Thyroid gland (tissue), 4 donors: Measurements from ENCODE around the gene TYMS.

Experiments used
- POLR2A ChIP-seq, 2 donors: fragments of 450-650 bp; IDR thresholded peaks; one replicate each; pipeline ENCODE4 v1.6.1; 2017; ENCODE audit warnings: antibody characterized with exemption in 2 of 2, mild to moderate bottlenecking in 2 of 2, moderate library complexity in 1 of 2
- TF ChIP-seq, protein P1 (sequence below), 6 experiments: fragments of 200-600 bp in 3 of 6; fragments of 450-650 bp in 3 of 6; sonication (generic) in 3 of 6; IDR thresholded peaks; one replicate each; pipeline ENCODE4 v1.5.1; 2016 to 2019; ENCODE audit warnings: antibody characterized with exemption in 6 of 6, mild to moderate bottlenecking in 2 of 6, inconsistent platforms in 1 of 6, moderate library complexity in 1 of 6

DNA sequence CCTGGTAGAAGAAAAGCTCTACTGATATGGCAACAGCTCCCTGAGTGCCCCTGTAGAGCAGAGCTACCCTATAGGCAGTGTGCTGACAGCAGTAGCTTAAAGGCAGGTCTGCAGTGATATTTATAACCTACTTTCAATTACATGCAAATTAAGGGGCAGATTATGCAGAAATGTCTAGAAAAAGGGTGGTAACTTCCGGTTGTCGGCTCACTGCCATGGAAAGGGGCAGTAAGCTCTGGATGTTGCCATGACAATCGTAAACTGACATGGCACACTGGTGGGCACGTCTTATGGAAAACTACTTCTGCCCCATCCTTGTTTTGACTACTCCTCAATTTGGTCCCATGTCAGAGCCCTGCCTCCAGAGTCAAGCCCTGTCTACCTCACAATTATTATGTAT is 2.9 kb upstream of the TYMS start:
- TF ChIP-seq, protein P1, sequence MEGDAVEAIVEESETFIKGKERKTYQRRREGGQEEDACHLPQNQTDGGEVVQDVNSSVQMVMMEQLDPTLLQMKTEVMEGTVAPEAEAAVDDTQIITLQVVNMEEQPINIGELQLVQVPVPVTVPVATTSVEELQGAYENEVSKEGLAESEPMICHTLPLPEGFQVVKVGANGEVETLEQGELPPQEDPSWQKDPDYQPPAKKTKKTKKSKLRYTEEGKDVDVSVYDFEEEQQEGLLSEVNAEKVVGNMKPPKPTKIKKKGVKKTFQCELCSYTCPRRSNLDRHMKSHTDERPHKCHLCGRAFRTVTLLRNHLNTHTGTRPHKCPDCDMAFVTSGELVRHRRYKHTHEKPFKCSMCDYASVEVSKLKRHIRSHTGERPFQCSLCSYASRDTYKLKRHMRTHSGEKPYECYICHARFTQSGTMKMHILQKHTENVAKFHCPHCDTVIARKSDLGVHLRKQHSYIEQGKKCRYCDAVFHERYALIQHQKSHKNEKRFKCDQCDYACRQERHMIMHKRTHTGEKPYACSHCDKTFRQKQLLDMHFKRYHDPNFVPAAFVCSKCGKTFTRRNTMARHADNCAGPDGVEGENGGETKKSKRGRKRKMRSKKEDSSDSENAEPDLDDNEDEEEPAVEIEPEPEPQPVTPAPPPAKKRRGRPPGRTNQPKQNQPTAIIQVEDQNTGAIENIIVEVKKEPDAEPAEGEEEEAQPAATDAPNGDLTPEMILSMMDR (IDR thresholded peaks at IDR 0.05), result no peak
- no peak for TF ChIP-seq POLR2A (IDR thresholded peaks at IDR 0.05)
